K562 (cell line): ENCODE data around the gene FABP7. TPM values are rescaled to one million over a fixed set of nuclear protein-coding genes. Genes with fewer than 3 reads are reported as not detected.

ENCODE experiments used
- ADNP ChIP-seq: fragments of 200-800 bp; sonication (Bioruptor generic); IDR thresholded peaks from 2 replicates; pipeline ENCODE4 v1.6.1; 2016; ENCODE audit warnings: missing genetic modification characterization, missing compliant biosample characterization
- ARID3A ChIP-seq: IDR thresholded peaks from 2 replicates; pipeline ENCODE4 v1.6.1; 2012; ENCODE audit warnings: low read depth, low read length, improper control_type of control experiment, borderline replicate concordance
- BDP1 ChIP-seq: IDR thresholded peaks from 3 replicates; pipeline ENCODE4 v1.6.1; 2011; ENCODE audit not compliant: insufficient read length, insufficient read depth
- CEBPG ChIP-seq, 3 experiments: fragments of 200-800 bp in 1 of 3; sonication (Bioruptor generic) in 1 of 3; sonication (generic) in 1 of 3; formaldehyde crosslinking in 1 of 3; IDR thresholded peaks in 2 of 3; conservative IDR thresholded peaks in 1 of 3; 2 replicates each; pipeline versions ENCODE4 v1.6.1 to v1.8.0; 2016 to 2022; ENCODE audit warnings: missing compliant biosample characterization in 2 of 3, missing genetic modification characterization in 2 of 3, mild to moderate bottlenecking in 1 of 3, missing genetic modification reagents in 1 of 3
- POLR3A ChIP-seq: IDR thresholded peaks from 2 replicates; pipeline ENCODE4 v1.6.1; 2011; ENCODE audit warnings: borderline replicate concordance, mild to moderate bottlenecking, moderate library complexity; ENCODE audit not compliant: insufficient read length, insufficient read depth; ENCODE audit errors: extremely low read depth
- RBM22 ChIP-seq: fragments of 200-400 bp; formaldehyde crosslinking; IDR thresholded peaks from 2 replicates; pipeline ENCODE4 v1.6.1; 2018; ENCODE audit warnings: low read length, low read depth; ENCODE audit not compliant: poor library complexity, severe bottlenecking
- RBM34 ChIP-seq: fragments of 200-400 bp; formaldehyde crosslinking; IDR thresholded peaks from 2 replicates; pipeline ENCODE4 v1.6.1; 2018; ENCODE audit warnings: low read length, borderline replicate concordance; ENCODE audit not compliant: insufficient read depth
- RCOR1 ChIP-seq, 2 experiments: IDR thresholded peaks; 2 replicates each; pipeline ENCODE4 v1.6.1; 2012; ENCODE audit warnings: low read depth in 2 of 2, low read length in 2 of 2, borderline replicate concordance in 1 of 2, improper control_type of control experiment in 1 of 2
- SMARCA4 ChIP-seq: fragments of 450-650 bp; IDR thresholded peaks from 2 replicates; pipeline ENCODE4 v1.6.1; 2016
- THAP7 ChIP-seq: fragments of 250-450 bp; sonication (Bioruptor Pico); IDR thresholded peaks from 2 replicates; pipeline ENCODE4 v1.5.0; 2021
- USF2 ChIP-seq: sonication (generic); formaldehyde crosslinking; IDR thresholded peaks from 2 replicates; pipeline ENCODE4 v1.5.0; 2020; ENCODE audit warnings: missing genetic modification reagents
- polyA plus RNA-seq, 8 experiments: library from polyadenylated mRNA; depleted of rRNA in 4 of 8; stranded (reverse) in 5 of 8; unstranded in 3 of 8; fragments of >200 nt; fragmentation: Nextera tagmentation in 2 of 8; fragmentation: Illumina TruSeq in 1 of 8; extraction: Ambion mirVana in 2 of 8; extraction: Trizol in 1 of 8; gene quantifications; 2 replicates each; pipeline versions ENCODE4 v1.2.1 to v1.2.3, GENCODE V29; 2011 to 2014; ENCODE audit warnings: inconsistent platforms in 1 of 8, missing spikeins in 1 of 8
- total RNA-seq, 7 experiments: library from RNA; depleted of rRNA in 6 of 7; stranded (reverse); fragments of >200 nt in 6 of 7; fragmentation: Illumina TruSeq in 2 of 7; extraction: Trizol in 2 of 7; gene quantifications; 2 replicates each; pipeline versions ENCODE4 v1.2.1 to v1.2.3, GENCODE V29; 2011 to 2021; ENCODE audit warnings: low replicate concordance in 1 of 7

The FABP7 gene
- total and polyA plus RNA-seq, 9 of the 15 experiments (the other 6 are each of a cell fraction or from before 2014, with no cell fraction given), result 0.07 to 0.14 TPM; not detected in 7

- no peak for TF ChIP-seq THAP7 (CRISPR knock-in tag)
- TF ChIP-seq RBM34, result no peak
- TF ChIP-seq ARID3A, result no peak
- TF ChIP-seq CEBPG (CRISPR knock-in tag; IDR thresholded peaks at IDR 0.05), result no peak
- no peak for TF ChIP-seq CEBPG (tag; conservative IDR thresholded peaks at IDR 0.05 in 1 of 2, IDR thresholded peaks at IDR 0.05 in 1 of 2)
- TF ChIP-seq USF2, result no peak
- TF ChIP-seq POLR3A, result no peak
- no peak for TF ChIP-seq RBM22
- no peak for TF ChIP-seq BDP1
- no peak for TF ChIP-seq RCOR1 (IDR thresholded peaks at IDR 0.05; ENCODE audit: borderline replicate concordance in 1 of 2, low read depth in 2 of 2, low read length in 2 of 2)
- no peak for TF ChIP-seq ADNP (tag)
- no peak for TF ChIP-seq SMARCA4
- TF ChIP-seq, all 486 proteins: peak for 0
Measured at GRCh38 chr6:122740091-122740490, 39.4 kb upstream of the FABP7 start (continued).
